ENCODE results near the gene EMC6.

DNA sequence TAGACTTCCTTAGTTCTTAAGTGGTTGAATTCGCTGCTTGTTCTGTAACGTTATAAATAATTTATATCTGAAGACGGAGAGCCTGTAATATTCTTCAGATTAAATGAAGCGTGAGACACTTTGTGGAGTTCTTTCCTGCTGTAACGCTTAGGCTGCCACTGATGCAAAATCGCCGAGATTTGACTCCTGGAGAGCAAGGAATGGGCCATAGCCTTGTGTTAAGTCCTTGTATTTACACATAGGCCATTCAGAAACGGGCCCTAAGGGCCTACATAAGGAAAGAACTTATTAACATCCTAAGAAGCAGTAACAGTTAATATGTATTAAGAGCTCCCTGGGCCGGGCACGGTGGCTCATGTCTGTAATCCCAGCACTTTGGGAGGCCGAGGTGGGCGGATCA, 936 bp downstream of the EMC6 start:
- TF ChIP-seq GATA2 (IDR thresholded peaks at IDR 0.05; ENCODE audit: low read depth, low read length), result no peak
- no peak for TF ChIP-seq GATA3 (IDR thresholded peaks at IDR 0.05; ENCODE audit: low read depth, low read length)
